Liver (tissue), 9 donors: Measurements from ENCODE around the gene DSCAML1. TPM values are rescaled to one million over a fixed set of nuclear protein-coding genes. Genes with fewer than 3 reads are reported as not detected.
A peak's percentile ranks its signal among the peaks of the same experiment; 100 is the strongest.

Source experiments
- DNase-seq: peaks from one replicate; pipeline ENCODE4 v3.0.0-alpha.2; 2017; ENCODE audit warnings: low spot score
- H3K27ac ChIP-seq, 2 donors: one replicate each; pipeline ENCODE4 v1.7.0; 2013; ENCODE audit warnings: inconsistent platforms in 2 of 2, low read length in 2 of 2, control low read depth in 1 of 2, low read depth in 1 of 2, mild to moderate bottlenecking in 1 of 2
- H3K27me3 ChIP-seq, 4 donors: one replicate each; pipeline versions ENCODE4 v1.6.1 to v1.7.0; 2013; ENCODE audit warnings: low read length in 3 of 4, inconsistent platforms in 1 of 4, mild to moderate bottlenecking in 1 of 4, moderate library complexity in 1 of 4; ENCODE audit not compliant: control insufficient read depth in 4 of 4, insufficient read depth in 4 of 4
- H3K36me3 ChIP-seq, 4 donors: one replicate each; pipeline versions ENCODE4 v1.6.1 to v1.7.0; 2013; ENCODE audit warnings: low read length in 3 of 4, mild to moderate bottlenecking in 3 of 4, low read depth in 1 of 4, moderate library complexity in 1 of 4; ENCODE audit not compliant: control insufficient read depth in 4 of 4, insufficient read depth in 3 of 4
- H3K4me1 ChIP-seq, 4 donors: one replicate each; pipeline versions ENCODE4 v1.6.1 to v1.7.0; 2013; ENCODE audit warnings: low read length in 3 of 4, mild to moderate bottlenecking in 3 of 4, moderate library complexity in 1 of 4; ENCODE audit not compliant: control insufficient read depth in 4 of 4, insufficient read depth in 4 of 4
- H3K4me3 ChIP-seq, 3 donors: one replicate each; pipeline versions ENCODE4 v1.6.1 to v1.7.0; 2013; ENCODE audit warnings: low read length in 3 of 3, control low read depth in 1 of 3, low read depth in 1 of 3, mild to moderate bottlenecking in 1 of 3
- H3K9ac ChIP-seq, 2 donors: one replicate each; pipeline ENCODE4 v1.7.0; 2013; ENCODE audit warnings: low read length in 2 of 2, mild to moderate bottlenecking in 2 of 2, moderate library complexity in 2 of 2, control low read depth in 1 of 2, low read depth in 1 of 2
- H3K9me3 ChIP-seq, 4 donors: one replicate each; pipeline versions ENCODE4 v1.6.1 to v1.7.0; 2013; ENCODE audit warnings: low read length in 3 of 4; ENCODE audit not compliant: control insufficient read depth in 4 of 4
- EGR1 ChIP-seq, 2 donors: IDR thresholded peaks; 2 replicates each; pipeline ENCODE4 v1.6.1; 2016 to 2018; ENCODE audit warnings: antibody characterized with exemption in 2 of 2, low read depth in 2 of 2
- FOXA1 ChIP-seq: IDR thresholded peaks from 2 replicates; pipeline ENCODE4 v1.6.1; 2016; ENCODE audit warnings: antibody characterized with exemption
- FOXA2 ChIP-seq: IDR thresholded peaks from 2 replicates; pipeline ENCODE4 v1.6.1; 2016; ENCODE audit warnings: antibody characterized with exemption
- GABPA ChIP-seq, 2 donors: IDR thresholded peaks in 1 of 2; conservative IDR thresholded peaks in 1 of 2; 2 replicates each; pipeline ENCODE4 v1.6.1; 2016; ENCODE audit warnings: antibody characterized with exemption in 2 of 2, mild to moderate bottlenecking in 1 of 2, moderate library complexity in 1 of 2
- HNF4A ChIP-seq, 2 donors: conservative IDR thresholded peaks; 2 replicates each; pipeline ENCODE4 v1.6.1; 2016; ENCODE audit warnings: antibody characterized with exemption in 2 of 2, mild to moderate bottlenecking in 2 of 2
- JUND ChIP-seq, 2 donors: IDR thresholded peaks; 2 replicates each; pipeline ENCODE4 v1.6.1; 2016; ENCODE audit warnings: antibody characterized with exemption in 2 of 2
- NR2F2 ChIP-seq: IDR thresholded peaks from 2 replicates; pipeline ENCODE4 v1.6.1; 2016; ENCODE audit warnings: antibody characterized with exemption
- RAD21 ChIP-seq, 2 donors: IDR thresholded peaks; 2 replicates each; pipeline ENCODE4 v1.6.1; 2016; ENCODE audit warnings: antibody characterized with exemption in 2 of 2, mild to moderate bottlenecking in 2 of 2
- SP1 ChIP-seq: IDR thresholded peaks from 2 replicates; pipeline ENCODE4 v1.6.1; 2018; ENCODE audit warnings: antibody characterized with exemption, mild to moderate bottlenecking
- YY1 ChIP-seq: IDR thresholded peaks from 2 replicates; pipeline ENCODE4 v1.6.1; 2016; ENCODE audit warnings: antibody characterized with exemption, mild to moderate bottlenecking
- WGBS: extraction: QIAGEN DNeasy Blood & Tissue Kit; methylation state at CpG from one replicate; pipeline ENCODE4 v1.1.7; 2013; 5-methylcytosine and 5-hydroxymethylcytosine counted together
- polyA plus RNA-seq, 2 donors: library from polyadenylated mRNA; stranded (reverse) in 1 of 2; unstranded in 1 of 2; fragments of 200-250 nt in 1 of 2; fragments of >200 nt in 1 of 2; fragmentation: Nextera tagmentation in 1 of 2; extraction: Ambion mirVana in 1 of 2; gene quantifications; one replicate each; pipeline versions ENCODE4 v1.2.1 to v1.2.3, GENCODE V29; 2013 to 2015
- total RNA-seq, 2 donors: library from RNA; depleted of rRNA; stranded (reverse); fragments of >200 nt; gene quantifications; one replicate each; pipeline ENCODE4 v1.2.3, GENCODE V29; 2014
- TF ChIP-seq, protein P1 (sequence below): fragments of 150-350 bp; IDR thresholded peaks from 2 replicates; pipeline ENCODE4 v1.5.1; 2017; ENCODE audit warnings: improper control_type of control experiment, low read depth, low read length; ENCODE audit not compliant: missing input control
- TF ChIP-seq, protein P2 (sequence below): IDR thresholded peaks from 2 replicates; pipeline ENCODE4 v1.6.1; 2016; ENCODE audit warnings: antibody characterized with exemption
- TF ChIP-seq, protein P3 (sequence below): IDR thresholded peaks from 2 replicates; pipeline ENCODE4 v1.6.1; 2016; ENCODE audit warnings: antibody characterized with exemption
- donor health status: healthy.
- donor health status: healthy.
- donor health status: healthy.
- donor health status: healthy.
- donor health status: healthy.

The DSCAML1 gene
- total and polyA plus RNA-seq, 4 donors, result 0.07 to 0.42 (median 0.20) TPM

DNA sequence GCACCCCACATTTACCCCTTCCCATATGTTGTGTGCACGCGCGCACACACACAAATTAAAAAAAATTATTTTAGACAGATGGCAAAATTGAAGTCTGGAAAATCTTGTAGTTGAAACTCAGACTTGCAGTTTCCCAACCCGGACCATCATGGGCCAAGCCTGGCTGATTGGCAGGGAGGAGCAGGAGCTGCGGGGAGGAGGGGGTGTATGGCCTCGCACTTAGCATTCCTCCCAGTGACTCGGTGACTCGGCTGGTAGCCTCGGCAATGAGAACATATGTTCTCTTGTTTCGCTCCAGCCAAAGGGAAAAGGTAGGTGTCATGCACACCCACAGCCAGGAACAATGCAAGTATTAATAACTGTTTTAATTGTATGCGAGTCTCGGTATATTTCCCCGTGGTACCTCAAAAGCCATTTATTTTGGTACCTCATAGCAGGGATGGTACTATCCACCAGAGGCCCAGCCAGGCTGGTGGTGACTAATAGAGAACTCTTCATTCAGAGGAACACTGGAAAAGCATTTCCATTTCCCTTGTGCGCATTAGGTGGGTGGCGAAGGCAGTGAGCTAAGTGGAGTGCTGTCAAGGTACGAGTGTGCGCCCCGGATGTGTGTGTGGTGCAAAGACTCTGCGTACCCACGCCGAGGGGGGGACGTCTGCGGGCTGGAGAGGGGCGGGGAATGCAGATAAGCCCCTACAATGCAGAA, 92.5 kb downstream of the DSCAML1 start:
- no peak for TF ChIP-seq SP1
- Histone ChIP-seq H3K9me3 (no peaks in the 10 kb centered on the region), H3K36me3 (no peaks in the 10 kb centered on the region), H3K27ac (no peak overlapping the region), H3K9ac (no peak overlapping the region), H3K27me3 (peaks cover 0 to 6% (median 0%) of the 10 kb centered on the region in 4 donors), H3K4me1 (peaks cover 0 to 4% (median under 1%) of the 10 kb centered on the region in 4 donors), H3K4me3 (no peak overlapping the region)
- DNase-seq, result no peak
- 93% methylated on average over 24 of the region's 24 CpGs for WGBS

DNA sequence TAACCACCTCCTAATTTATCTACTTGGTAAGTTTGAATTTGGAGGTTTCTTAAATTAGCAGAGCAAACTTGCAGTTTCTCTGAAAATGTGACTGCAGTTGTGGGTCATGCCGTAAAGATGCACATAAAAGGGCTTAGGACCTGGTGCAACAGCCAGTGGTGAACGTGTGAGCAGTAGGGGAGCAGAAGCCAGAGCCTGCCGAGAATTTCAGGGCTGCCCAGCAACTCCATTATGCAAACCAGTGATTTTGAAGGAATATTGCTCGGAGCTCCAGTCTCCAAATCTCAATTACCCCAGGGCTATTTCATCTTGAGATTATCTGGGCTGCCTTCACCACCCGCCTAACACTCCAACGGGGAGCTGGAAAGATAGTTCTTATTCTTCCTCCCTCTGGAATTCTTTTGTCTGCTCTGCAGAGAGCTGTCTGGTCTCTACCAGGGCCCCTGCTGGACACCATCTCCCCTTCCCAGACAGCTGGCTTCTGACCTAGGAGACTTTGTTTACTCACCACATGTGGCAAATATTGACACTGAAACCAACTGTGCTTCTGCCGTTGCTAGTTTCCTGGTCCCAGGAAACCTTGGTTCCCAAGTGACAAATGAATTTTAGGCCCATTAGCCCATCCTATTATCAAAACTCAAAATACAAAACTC, 93.9 kb downstream of the DSCAML1 start:
- Histone ChIP-seq H3K27ac (no peak overlapping the region), H3K9me3 (no peaks in the 10 kb centered on the region), H3K27me3 (no peaks in the 10 kb centered on the region), H3K4me3 (no peak overlapping the region), H3K9ac (no peak overlapping the region), H3K36me3 (no peaks in the 10 kb centered on the region), H3K4me1 (peaks cover 0 to 4% (median under 1%) of the 10 kb centered on the region in 4 donors)
- DNase-seq, result no peak
- WGBS, result 52% methylated on average over 7 of the region's 7 CpGs
- TF ChIP-seq RAD21 (IDR thresholded peaks at IDR 0.05), result no peak
- peak; percentile 51 for TF ChIP-seq FOXA2

DNA sequence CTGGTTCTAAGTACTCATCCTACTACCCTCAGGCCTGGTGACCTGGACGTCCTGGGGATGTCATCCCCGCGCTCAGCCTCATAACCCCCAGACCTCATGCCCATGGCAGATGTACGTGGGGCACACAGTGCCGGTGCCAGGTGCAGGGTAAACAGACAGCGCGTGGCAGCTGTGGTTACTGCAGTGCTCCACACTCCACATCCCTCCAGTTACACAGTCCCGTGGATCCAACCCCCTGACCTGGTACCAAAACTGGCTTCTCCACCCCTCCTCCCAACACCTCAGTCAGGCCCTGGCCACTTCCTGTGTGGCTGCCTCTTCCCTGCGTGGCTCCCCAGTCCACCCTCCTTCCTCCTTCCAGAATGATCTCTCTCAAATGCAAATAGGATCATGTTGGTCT, 95.2 kb downstream of the DSCAML1 start:
- WGBS, result 89% methylated on average over 9 of the region's 9 CpGs
- H3K9me3 ChIP-seq, result no peaks in the 10 kb centered on the region
- peaks cover 0 to 4% (median under 1%) of the 10 kb centered on the region in 4 donors for H3K4me1 ChIP-seq
- DNase-seq, result no peak
- no peaks in the 10 kb centered on the region for H3K36me3 ChIP-seq
- no peak for TF ChIP-seq FOXA1
- TF ChIP-seq, protein P1, sequence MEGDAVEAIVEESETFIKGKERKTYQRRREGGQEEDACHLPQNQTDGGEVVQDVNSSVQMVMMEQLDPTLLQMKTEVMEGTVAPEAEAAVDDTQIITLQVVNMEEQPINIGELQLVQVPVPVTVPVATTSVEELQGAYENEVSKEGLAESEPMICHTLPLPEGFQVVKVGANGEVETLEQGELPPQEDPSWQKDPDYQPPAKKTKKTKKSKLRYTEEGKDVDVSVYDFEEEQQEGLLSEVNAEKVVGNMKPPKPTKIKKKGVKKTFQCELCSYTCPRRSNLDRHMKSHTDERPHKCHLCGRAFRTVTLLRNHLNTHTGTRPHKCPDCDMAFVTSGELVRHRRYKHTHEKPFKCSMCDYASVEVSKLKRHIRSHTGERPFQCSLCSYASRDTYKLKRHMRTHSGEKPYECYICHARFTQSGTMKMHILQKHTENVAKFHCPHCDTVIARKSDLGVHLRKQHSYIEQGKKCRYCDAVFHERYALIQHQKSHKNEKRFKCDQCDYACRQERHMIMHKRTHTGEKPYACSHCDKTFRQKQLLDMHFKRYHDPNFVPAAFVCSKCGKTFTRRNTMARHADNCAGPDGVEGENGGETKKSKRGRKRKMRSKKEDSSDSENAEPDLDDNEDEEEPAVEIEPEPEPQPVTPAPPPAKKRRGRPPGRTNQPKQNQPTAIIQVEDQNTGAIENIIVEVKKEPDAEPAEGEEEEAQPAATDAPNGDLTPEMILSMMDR, result no peak
- TF ChIP-seq, protein P2, sequence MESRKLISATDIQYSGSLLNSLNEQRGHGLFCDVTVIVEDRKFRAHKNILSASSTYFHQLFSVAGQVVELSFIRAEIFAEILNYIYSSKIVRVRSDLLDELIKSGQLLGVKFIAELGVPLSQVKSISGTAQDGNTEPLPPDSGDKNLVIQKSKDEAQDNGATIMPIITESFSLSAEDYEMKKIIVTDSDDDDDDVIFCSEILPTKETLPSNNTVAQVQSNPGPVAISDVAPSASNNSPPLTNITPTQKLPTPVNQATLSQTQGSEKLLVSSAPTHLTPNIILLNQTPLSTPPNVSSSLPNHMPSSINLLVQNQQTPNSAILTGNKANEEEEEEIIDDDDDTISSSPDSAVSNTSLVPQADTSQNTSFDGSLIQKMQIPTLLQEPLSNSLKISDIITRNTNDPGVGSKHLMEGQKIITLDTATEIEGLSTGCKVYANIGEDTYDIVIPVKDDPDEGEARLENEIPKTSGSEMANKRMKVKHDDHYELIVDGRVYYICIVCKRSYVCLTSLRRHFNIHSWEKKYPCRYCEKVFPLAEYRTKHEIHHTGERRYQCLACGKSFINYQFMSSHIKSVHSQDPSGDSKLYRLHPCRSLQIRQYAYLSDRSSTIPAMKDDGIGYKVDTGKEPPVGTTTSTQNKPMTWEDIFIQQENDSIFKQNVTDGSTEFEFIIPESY, result no peak
- TF ChIP-seq EGR1 (IDR thresholded peaks at IDR 0.05; ENCODE audit: low read depth in 2 of 2), result no peak
- TF ChIP-seq JUND (IDR thresholded peaks at IDR 0.05), result no peak
- no peak for TF ChIP-seq YY1
- TF ChIP-seq FOXA2, result no peak
- no peak for TF ChIP-seq HNF4A (conservative IDR thresholded peaks at IDR 0.05)
- no peak for TF ChIP-seq GABPA (IDR thresholded peaks at IDR 0.05 in 1 of 2, conservative IDR thresholded peaks at IDR 0.05 in 1 of 2)
- TF ChIP-seq, protein P3, sequence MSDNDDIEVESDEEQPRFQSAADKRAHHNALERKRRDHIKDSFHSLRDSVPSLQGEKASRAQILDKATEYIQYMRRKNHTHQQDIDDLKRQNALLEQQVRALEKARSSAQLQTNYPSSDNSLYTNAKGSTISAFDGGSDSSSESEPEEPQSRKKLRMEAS, result no peak
- TF ChIP-seq SP1, result no peak
- no peak for TF ChIP-seq NR2F2
- H3K27ac ChIP-seq, result no peak overlapping the region
- no peak overlapping the region for H3K4me3 ChIP-seq
- no peak overlapping the region for H3K9ac ChIP-seq
- no peaks in the 10 kb centered on the region for H3K27me3 ChIP-seq
